IMR-90 (cell line): ENCODE measurements around the gene GNAI1.

Experiments used
- CEBPB ChIP-seq: IDR thresholded peaks from 2 replicates; pipeline ENCODE4 v1.6.1; 2012; ENCODE audit warnings: low read depth, low read length, improper control_type of control experiment
- CHD1 ChIP-seq: IDR thresholded peaks from 2 replicates; pipeline ENCODE4 v1.6.1; 2012; ENCODE audit warnings: low read depth, low read length, improper control_type of control experiment
- CTCF ChIP-seq: conservative IDR thresholded peaks from 2 replicates; pipeline ENCODE4 v1.5.1; 2012; ENCODE audit warnings: mild to moderate bottlenecking, low read depth, low read length, improper control_type of control experiment
- ELK1 ChIP-seq: fragments of 150-350 bp; IDR thresholded peaks from 2 replicates; pipeline ENCODE4 v1.6.1; 2016; ENCODE audit warnings: low read depth, mild to moderate bottlenecking, low read length, moderate library complexity, borderline replicate concordance
- MXI1 ChIP-seq: IDR thresholded peaks from 2 replicates; pipeline ENCODE4 v1.6.1; 2012; ENCODE audit warnings: low read depth, mild to moderate bottlenecking, low read length, moderate library complexity, borderline replicate concordance
- NFE2L2 ChIP-seq: fragments of 150-350 bp; IDR thresholded peaks from 2 replicates; pipeline ENCODE4 v1.6.1; 2016; ENCODE audit warnings: low read depth, mild to moderate bottlenecking, low read length
- POLR2A ChIP-seq: IDR thresholded peaks from 2 replicates; pipeline ENCODE4 v1.6.1; 2012; ENCODE audit warnings: mild to moderate bottlenecking, low read depth, low read length
- RAD21 ChIP-seq: IDR thresholded peaks from 2 replicates; pipeline ENCODE4 v1.6.1; 2012; ENCODE audit warnings: low read length, improper control_type of control experiment
- RCOR1 ChIP-seq: IDR thresholded peaks from 2 replicates; pipeline ENCODE4 v1.6.1; 2012; ENCODE audit warnings: mild to moderate bottlenecking, low read length, improper control_type of control experiment; ENCODE audit not compliant: insufficient replicate concordance
- RFX5 ChIP-seq: IDR thresholded peaks from 2 replicates; pipeline ENCODE4 v1.8.0; 2012; ENCODE audit warnings: low read depth, mild to moderate bottlenecking, low read length, moderate library complexity
- SMC3 ChIP-seq: fragments of 150-350 bp; IDR thresholded peaks from 2 replicates; pipeline ENCODE4 v1.6.1; 2016; ENCODE audit warnings: low read depth, mild to moderate bottlenecking, antibody characterized with exemption, low read length, moderate library complexity
- USF2 ChIP-seq: fragments of 150-350 bp; IDR thresholded peaks from 2 replicates; pipeline ENCODE4 v1.6.1; 2017; ENCODE audit warnings: mild to moderate bottlenecking, antibody characterized with exemption, low read length, low read depth

DNA sequence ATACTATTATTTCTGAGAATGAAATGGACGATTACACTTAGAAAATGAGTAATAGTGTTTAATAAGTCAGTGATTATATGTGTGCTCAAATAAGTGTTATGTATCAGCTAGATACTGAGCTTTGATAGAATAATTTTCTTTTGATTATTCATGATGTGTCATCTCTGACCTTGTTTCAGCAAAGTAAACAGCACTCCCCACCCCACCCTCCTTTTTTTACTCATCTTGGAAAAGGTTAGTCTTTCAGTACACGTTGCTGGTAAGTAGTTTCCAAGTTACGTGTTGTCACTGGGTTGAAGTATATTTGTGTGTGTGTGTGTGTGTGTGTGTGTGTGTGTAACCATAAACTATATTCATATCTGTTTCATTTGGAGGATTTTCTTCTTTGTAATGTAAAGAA is 84.1 kb downstream of the GNAI1 start:
- TF ChIP-seq CTCF (no peak), MXI1 (no peak), RCOR1 (peak; percentile 18), ELK1 (no peak), USF2 (no peak), RAD21 (no peak), CEBPB (peak; percentile 35; the same call in 1 of the 2 replicates), POLR2A (no peak), CHD1 (no peak), NFE2L2 (0 out of 2 replicates have a peak, but pooled peaks have one; percentile 25), RFX5 (no peak; the same call in 1 of the 2 replicates), SMC3 (no peak)
